CD4-positive, alpha-beta T cell (primary cell): ENCODE data around the gene FBXL12. TPM values are rescaled to one million over a fixed set of nuclear protein-coding genes. Genes with fewer than 3 reads are reported as not detected.
"Not testable (repeated sequence)": the region's sequence is repeated elsewhere in the genome, so short reads cannot be mapped to it uniquely, and the experiment has no call there.

Source experiments
- ATAC-seq: fragments of 200-7000 bp; cut with Tn5 transposase; one replicate; pipeline ENCODE4 v1.10.0; 2022; ENCODE audit warnings: mild to moderate bottlenecking; ENCODE audit not compliant: poor library complexity
- CTCF ChIA-PET: fragments of 350-600 bp; sonication (Branson Sonifier 250); formaldehyde crosslinking; loops from one replicate; lab custom pipeline; 2021; ENCODE audit warnings: antibody characterized with exemption, inconsistent platforms; lab: Charles Lee
- POLR2A ChIA-PET: fragments of 350-600 bp; sonication (Branson Sonifier 250); formaldehyde crosslinking; loops from one replicate; lab custom pipeline; 2021; ENCODE audit warnings: antibody characterized with exemption, inconsistent platforms; lab: Charles Lee
- DNase-seq, 14 experiments: peaks; one replicate each; pipeline ENCODE4 v3.0.0-alpha.2; 2013 to 2020; ENCODE audit warnings: mixed read lengths in 2 of 14
- H3K27ac ChIP-seq, 2 donors: one replicate each; pipeline versions ENCODE4 v1.5.1 to v1.7.0; 2013; ENCODE audit warnings: low read length in 2 of 2, low read depth in 1 of 2, mild to moderate bottlenecking in 1 of 2
- H3K27me3 ChIP-seq, 2 experiments: 1 replicate in 1 of 2; 2 replicates in 1 of 2; pipeline versions ENCODE4 v1.6.1 to v1.7.0; 2013; ENCODE audit warnings: low read length in 2 of 2, control low read depth in 1 of 2, mild to moderate bottlenecking in 1 of 2, moderate library complexity in 1 of 2; ENCODE audit not compliant: insufficient read depth in 2 of 2, control insufficient read depth in 1 of 2
- H3K36me3 ChIP-seq: one replicate; pipeline ENCODE4 v1.6.1; 2013; ENCODE audit warnings: low read length, control low read depth; ENCODE audit not compliant: insufficient read depth
- H3K4me1 ChIP-seq: one replicate; pipeline ENCODE4 v1.6.1; 2013; ENCODE audit warnings: low read length, control low read depth; ENCODE audit not compliant: insufficient read depth
- H3K4me3 ChIP-seq: one replicate; pipeline ENCODE4 v1.5.1; 2013; ENCODE audit warnings: mild to moderate bottlenecking, low read length, moderate library complexity
- H3K9me3 ChIP-seq, 2 experiments: 1 replicate in 1 of 2; 2 replicates in 1 of 2; pipeline versions ENCODE4 v1.6.1 to v1.7.0; 2013; ENCODE audit warnings: low read length in 2 of 2, mild to moderate bottlenecking in 2 of 2, control low read depth in 1 of 2, moderate library complexity in 1 of 2; ENCODE audit not compliant: control insufficient read depth in 1 of 2, insufficient read depth in 1 of 2
- H3K27ac Mint-ChIP-seq: one replicate; pipeline ENCODE4 v1.8.0; 2020; ENCODE audit warnings: mixed read lengths
- H3K27me3 Mint-ChIP-seq: one replicate; pipeline ENCODE4 v1.8.0; 2021; ENCODE audit warnings: mixed read lengths
- H3K36me3 Mint-ChIP-seq: one replicate; pipeline ENCODE4 v1.8.0; 2021; ENCODE audit warnings: low read depth, mixed read lengths
- H3K4me1 Mint-ChIP-seq: one replicate; pipeline ENCODE4 v1.8.0; 2021; ENCODE audit warnings: low read depth, mixed read lengths
- H3K4me3 Mint-ChIP-seq: one replicate; pipeline ENCODE4 v1.8.0; 2020; ENCODE audit warnings: mild to moderate bottlenecking, mixed read lengths
- H3K9me3 Mint-ChIP-seq: one replicate; pipeline ENCODE4 v1.8.0; 2020; ENCODE audit warnings: mixed read lengths
- CTCF ChIP-seq: fragments of 200-600 bp; IDR thresholded peaks from one replicate; pipeline ENCODE4 v1.8.0; 2022; ENCODE audit warnings: antibody characterized with exemption, mild to moderate bottlenecking
- intact Hi-C, 2 experiments: fragments of 100-400 bp; cut with DNase I in 1 of 2; cut with micrococcal nuclease in 1 of 2; formaldehyde crosslinking; loops; one replicate each; pipeline versions ENCODE4 v1.15.1 to v1.9.0; 2023 to 2025; cut with DNase I, micrococcal nuclease
- total RNA-seq, 174 experiments: library from RNA in 2 of 174; stranded (reverse) in 2 of 174; gene quantifications; one replicate each; pipeline ENCODE4 v1.2.3 and lab custom pipeline; 2021 to 2026

Gene FBXL12
- total RNA-seq, 2 experiments from 2014 or later = 33.4 to 38.4 TPM

GRCh38 chr19:9828551-9829063 is 9.7 kb upstream of the FBXL12 start:
- Mint-ChIP-seq H3K4me3 (peak overlapping the region; percentile 100), H3K27ac (peak overlapping the region; percentile 90), H3K36me3 (peaks cover 24% of the 10 kb centered on the region), H3K4me1 (peaks cover 33% of the 10 kb centered on the region), H3K9me3 (no peaks in the 10 kb centered on the region), H3K27me3 (no peaks in the 10 kb centered on the region)
- DNase-seq = no peak
- Histone ChIP-seq H3K9me3 (no peaks in the 10 kb centered on the region), H3K27me3 (no peaks in the 10 kb centered on the region), H3K27ac (peak overlapping the region in 1 of 2 donors; percentile 77), H3K4me3 (peak overlapping the region; percentile 98), H3K36me3 (peaks cover 22% of the 10 kb centered on the region), H3K4me1 (peaks cover 32% of the 10 kb centered on the region)
- no peak for TF ChIP-seq CTCF
- CTCF ChIA-PET = no interaction called here
- no peak for ATAC-seq
- intact Hi-C loops = no loop called here
- POLR2A ChIA-PET = interaction anchor here (1.0 to 2.8 kb wide), 3 partner anchors 10 to 60 kb away, joined by 4 to 23 read pairs (median 11); partner anchors contain the start of genes FBXL12 and ZNF846

- ChIA-PET CTCF (no interaction called here), POLR2A (interaction anchor here (0.7 to 2.8 kb wide), 9 partner anchors 9 to 59 kb away, joined by 3 to 23 read pairs (median 4); partner anchors contain the start of genes FBXL12 and ZNF846)
- no peaks in the 10 kb centered on the region for H3K27me3 ChIP-seq
- no peak for TF ChIP-seq CTCF
- peak within 1 kb of the TSS; percentile 98 for H3K4me3 ChIP-seq
- H3K9me3 ChIP-seq = no peaks in the 10 kb centered on the region
- Mint-ChIP-seq H3K9me3 (no peaks in the 10 kb centered on the region), H3K27ac (peak within 1 kb of the TSS; percentile 90), H3K27me3 (no peaks in the 10 kb centered on the region), H3K4me1 (peaks cover 33% of the 10 kb centered on the region), H3K36me3 (peaks cover 24% of the 10 kb centered on the region), H3K4me3 (peak within 1 kb of the TSS; percentile 100)
- ATAC-seq (peak; percentile 97), DNase-seq (peak; percentile 81 to 95 (median 87))
- intact Hi-C loops = loop anchor here in 1 of 2 experiments (1.0 kb wide), 1 partner anchor 8 kb away; the partner anchor contains the start of gene FBXL12
- peaks cover 23% of the 10 kb centered on the region for H3K36me3 ChIP-seq
- H3K27ac ChIP-seq = peak within 1 kb of the TSS; percentile 44 to 77
- peaks cover 32% of the 10 kb centered on the region for H3K4me1 ChIP-seq
These were observed 8.7 kb upstream of the FBXL12 start, which contains the start of gene UBL5 for GRCh38 chr19:9827289-9828238. Gene UBL5, plus strand, starts transcription at chr19:9827918. Its CDS starts 420 bp downstream, at chr19:9828338.

GRCh38 chr19:9823816-9824215 is 4.9 kb upstream of the FBXL12 start:
- H3K27me3 Mint-ChIP-seq = no peaks in the 10 kb centered on the region
- peaks cover 19% of the 10 kb centered on the region for H3K36me3 Mint-ChIP-seq
- H3K27me3 ChIP-seq = no peaks in the 10 kb centered on the region
- H3K36me3 ChIP-seq = peaks cover 5% of the 10 kb centered on the region
- H3K4me1 Mint-ChIP-seq = peaks cover 38% of the 10 kb centered on the region
- peak overlapping the region; percentile 48 for H3K4me3 Mint-ChIP-seq
- ChIA-PET CTCF (no interaction called here), POLR2A (no interaction called here)
- H3K4me1 ChIP-seq = peaks cover 35% of the 10 kb centered on the region
- no peak for DNase-seq
- no peak overlapping the region for H3K27ac Mint-ChIP-seq
- no peak for TF ChIP-seq CTCF
- no peak overlapping the region for H3K4me3 ChIP-seq
- H3K9me3 Mint-ChIP-seq = no peaks in the 10 kb centered on the region
- no peak overlapping the region for H3K27ac ChIP-seq
- H3K9me3 ChIP-seq = no peaks in the 10 kb centered on the region
- intact Hi-C loops = no loop called here
- no peak for ATAC-seq

GRCh38 chr19:9820034-9820433 is 1.2 kb upstream of the FBXL12 start:
- H3K36me3 ChIP-seq, CTCF ChIA-PET, H3K9me3 Mint-ChIP-seq, H3K9me3 ChIP-seq, ATAC-seq, H3K27me3 ChIP-seq, intact Hi-C loops, H3K27me3 Mint-ChIP-seq, DNase-seq: not testable (repeated sequence)
- peaks cover 36% of the 10 kb centered on the region for H3K4me1 Mint-ChIP-seq
- peak overlapping the region; percentile 48 to 97 for H3K27ac ChIP-seq
- H3K36me3 Mint-ChIP-seq = peaks cover 37% of the 10 kb centered on the region
- H3K4me3 ChIP-seq = peak overlapping the region; percentile 95
- H3K4me3 Mint-ChIP-seq = peak overlapping the region; percentile 95
- peaks cover 25% of the 10 kb centered on the region for H3K4me1 ChIP-seq
- H3K27ac Mint-ChIP-seq = peak overlapping the region; percentile 92
- POLR2A ChIA-PET = interaction anchor here (2.0 kb wide), 1 partner anchor 8 kb away, joined by 11 read pairs; the partner anchor contains the start of gene UBL5
